IMR-90 (cell line): Measurements from ENCODE around the gene SPRED2. TPM values are rescaled to one million over a fixed set of nuclear protein-coding genes. Genes with fewer than 3 reads are reported as not detected.

Experiments used
- ATAC-seq: fragments of 200-7000 bp; cut with Tn5 transposase; 2 replicates; pipeline ENCODE4 v1.9.1; 2020; ENCODE audit warnings: low read depth, mild to moderate bottlenecking, moderate library complexity
- BruUV-seq: library from RNA; stranded (reverse); fragments of 400-500 nt; replicated peaks from 2 replicates; lab custom pipeline; 2021; lab: Mats Ljungman, UMichigan
- CTCF ChIA-PET: fragments of 300-600 bp; formaldehyde crosslinking; extraction: SDS; loops from one replicate; lab custom pipeline; 2021; ENCODE audit warnings: antibody characterized with exemption; lab: Yijun Ruan, JAX
- POLR2A ChIA-PET: fragments of 300-600 bp; sonication (Branson Sonifier 250); formaldehyde crosslinking; loops from one replicate; lab custom pipeline; 2022; ENCODE audit warnings: antibody characterized with exemption; ENCODE audit not compliant: unreplicated experiment; lab: Charles Lee
- DNase-seq: peaks from one replicate; pipeline ENCODE4 v3.0.0; 2013
- H2AFZ ChIP-seq: replicated peaks from 2 replicates; pipeline ENCODE3; 2013; ENCODE audit warnings: low read length, mild to moderate bottlenecking; ENCODE audit not compliant: poor library complexity
- H2AK5ac ChIP-seq: 2 replicates; pipeline ENCODE4 v1.6.1; 2013; ENCODE audit warnings: low read depth, low read length, inconsistent platforms
- H2AK9ac ChIP-seq: replicated peaks from 2 replicates; pipeline ENCODE3; 2013; ENCODE audit warnings: mild to moderate bottlenecking, low read depth, low read length, moderate library complexity; ENCODE audit not compliant: poor library complexity
- H2BK120ac ChIP-seq: 2 replicates; pipeline ENCODE4 v1.6.1; 2013; ENCODE audit warnings: low read depth, low read length, inconsistent platforms
- H2BK15ac ChIP-seq: 3 replicates; pipeline ENCODE4 v1.6.1; 2013; ENCODE audit warnings: low read depth, low read length, inconsistent platforms
- H2BK20ac ChIP-seq: 2 replicates; pipeline ENCODE4 v1.6.1; 2013; ENCODE audit warnings: low read depth, mild to moderate bottlenecking, inconsistent platforms, low read length, moderate library complexity
- H2BK5ac ChIP-seq: 2 replicates; pipeline ENCODE4 v1.6.1; 2013; ENCODE audit warnings: mild to moderate bottlenecking, low read depth, low read length, inconsistent platforms; ENCODE audit not compliant: poor library complexity, severe bottlenecking
- H3K14ac ChIP-seq: replicated peaks from 2 replicates; pipeline ENCODE4 v1.6.1; 2013; ENCODE audit warnings: low read depth, low read length, inconsistent platforms
- H3K18ac ChIP-seq: 2 replicates; pipeline ENCODE4 v1.6.1; 2013; ENCODE audit warnings: low read depth, low read length, control low read depth
- H3K23ac ChIP-seq: 2 replicates; pipeline ENCODE4 v1.6.1; 2013; ENCODE audit warnings: low read depth, low read length, inconsistent platforms
- H3K27ac ChIP-seq: 2 replicates; pipeline ENCODE4 v1.5.1; 2013; ENCODE audit warnings: mild to moderate bottlenecking, control low read depth, low read length; ENCODE audit not compliant: insufficient read depth
- H3K27me3 ChIP-seq: 2 replicates; pipeline ENCODE4 v1.6.1; 2013; ENCODE audit warnings: low read length; ENCODE audit not compliant: control insufficient read depth, insufficient read depth
- H3K36me3 ChIP-seq: 2 replicates; pipeline ENCODE4 v1.6.1; 2013; ENCODE audit warnings: low read length, mixed read lengths; ENCODE audit not compliant: control insufficient read depth, insufficient read depth
- H3K4ac ChIP-seq: 2 replicates; pipeline ENCODE4 v1.6.1; 2013; ENCODE audit warnings: low read depth, low read length, inconsistent platforms
- H3K4me1 ChIP-seq: 2 replicates; pipeline ENCODE4 v1.6.1; 2013; ENCODE audit warnings: low read length, mixed read lengths; ENCODE audit not compliant: control insufficient read depth, insufficient read depth
- H3K4me2 ChIP-seq: 2 replicates; pipeline ENCODE4 v1.6.1; 2013; ENCODE audit warnings: low read depth, mild to moderate bottlenecking, control low read depth, low read length, moderate library complexity
- H3K4me3 ChIP-seq: 2 replicates; pipeline ENCODE4 v1.5.1; 2013; ENCODE audit warnings: low read depth, mild to moderate bottlenecking, control low read depth, low read length, moderate library complexity; ENCODE audit not compliant: insufficient read depth
- H3K56ac ChIP-seq: 2 replicates; pipeline ENCODE4 v1.6.1; 2013; ENCODE audit warnings: low read length, inconsistent platforms; ENCODE audit not compliant: insufficient read depth; ENCODE audit errors: extremely low read depth
- H3K79me1 ChIP-seq, 2 experiments: 2 replicates each; pipeline ENCODE4 v1.6.1; 2013; ENCODE audit warnings: low read length in 2 of 2, inconsistent platforms in 1 of 2, low read depth in 1 of 2
- H3K9ac ChIP-seq: 2 replicates; pipeline ENCODE4 v1.6.1; 2013; ENCODE audit warnings: low read depth, low read length, control low read depth
- H3K9me1 ChIP-seq: 2 replicates; pipeline ENCODE4 v1.6.1; 2013; ENCODE audit warnings: low read length, inconsistent platforms; ENCODE audit not compliant: insufficient read depth
- H3K9me3 ChIP-seq: 2 replicates; pipeline ENCODE4 v1.6.1; 2013; ENCODE audit warnings: low read length; ENCODE audit not compliant: control insufficient read depth, insufficient read depth
- H4K20me1 ChIP-seq: 2 replicates; pipeline ENCODE4 v1.6.1; 2013; ENCODE audit warnings: low read length, inconsistent platforms; ENCODE audit not compliant: insufficient read depth
- H4K5ac ChIP-seq: 2 replicates; pipeline ENCODE4 v1.6.1; 2013; ENCODE audit warnings: mild to moderate bottlenecking, low read depth, low read length, control low read depth
- H4K8ac ChIP-seq, 2 experiments: 2 replicates each; pipeline ENCODE4 v1.6.1; 2013; ENCODE audit warnings: low read depth in 2 of 2, low read length in 2 of 2, control low read depth in 1 of 2, inconsistent platforms in 1 of 2
- H4K91ac ChIP-seq: 2 replicates; pipeline ENCODE4 v1.6.1; 2013; ENCODE audit warnings: low read depth, low read length, inconsistent platforms; ENCODE audit not compliant: insufficient read depth
- BHLHE40 ChIP-seq: fragments of 150-350 bp; IDR thresholded peaks from 2 replicates; pipeline ENCODE4 v1.6.1; 2016; ENCODE audit warnings: mild to moderate bottlenecking, low read depth, low read length
- CEBPB ChIP-seq: IDR thresholded peaks from 2 replicates; pipeline ENCODE4 v1.6.1; 2012; ENCODE audit warnings: low read depth, low read length, improper control_type of control experiment
- CHD1 ChIP-seq: IDR thresholded peaks from 2 replicates; pipeline ENCODE4 v1.6.1; 2012; ENCODE audit warnings: low read depth, low read length, improper control_type of control experiment
- FOS ChIP-seq: fragments of 150-350 bp; IDR thresholded peaks from 2 replicates; pipeline ENCODE4 v1.6.1; 2016; ENCODE audit warnings: low read depth, low read length
- MAFK ChIP-seq: IDR thresholded peaks from 2 replicates; pipeline ENCODE4 v1.6.1; 2012; ENCODE audit warnings: low read depth, low read length, improper control_type of control experiment
- MAZ ChIP-seq: IDR thresholded peaks from 2 replicates; pipeline ENCODE4 v1.6.1; 2012; ENCODE audit warnings: low read depth, mild to moderate bottlenecking, low read length, improper control_type of control experiment, moderate library complexity, borderline replicate concordance
- MXI1 ChIP-seq: IDR thresholded peaks from 2 replicates; pipeline ENCODE4 v1.6.1; 2012; ENCODE audit warnings: low read depth, mild to moderate bottlenecking, low read length, moderate library complexity, borderline replicate concordance
- NFE2L2 ChIP-seq: fragments of 150-350 bp; IDR thresholded peaks from 2 replicates; pipeline ENCODE4 v1.6.1; 2016; ENCODE audit warnings: low read depth, mild to moderate bottlenecking, low read length
- POLR2A ChIP-seq: IDR thresholded peaks from 2 replicates; pipeline ENCODE4 v1.6.1; 2012; ENCODE audit warnings: mild to moderate bottlenecking, low read depth, low read length
- RAD21 ChIP-seq: IDR thresholded peaks from 2 replicates; pipeline ENCODE4 v1.6.1; 2012; ENCODE audit warnings: low read length, improper control_type of control experiment
- RCOR1 ChIP-seq: IDR thresholded peaks from 2 replicates; pipeline ENCODE4 v1.6.1; 2012; ENCODE audit warnings: mild to moderate bottlenecking, low read length, improper control_type of control experiment; ENCODE audit not compliant: insufficient replicate concordance
- RFX5 ChIP-seq: IDR thresholded peaks from 2 replicates; pipeline ENCODE4 v1.8.0; 2012; ENCODE audit warnings: low read depth, mild to moderate bottlenecking, low read length, moderate library complexity
- SMC3 ChIP-seq: fragments of 150-350 bp; IDR thresholded peaks from 2 replicates; pipeline ENCODE4 v1.6.1; 2016; ENCODE audit warnings: low read depth, mild to moderate bottlenecking, antibody characterized with exemption, low read length, moderate library complexity
- WGBS, 2 experiments: methylation state at CpG; one replicate each; pipeline versions ENCODE4 v1.1.5 to v1.1.7; 2013; ENCODE audit warnings: missing lambda C conversion rate in 2 of 2; ENCODE audit not compliant: insufficient read length in 1 of 2; ENCODE audit errors: extremely low coverage in 2 of 2; 5-methylcytosine and 5-hydroxymethylcytosine counted together
- dilution Hi-C: fragments of 300-500 bp; cut with HindIII; formaldehyde crosslinking; loops from one replicate; pipeline ENCODE4 v1.14.3; 2018; ENCODE audit warnings: low sequenced_read_pairs; ENCODE audit not compliant: unreplicated experiment
- in situ Hi-C: fragments of 300-500 bp; cut with MboI; formaldehyde crosslinking; loops from 3 replicates; pipeline ENCODE4 v1.14.3; 2019; ENCODE audit warnings: low sequenced_read_pairs, inconsistent platforms, mixed read lengths
- intact Hi-C: fragments of 100-400 bp; cut with micrococcal nuclease; formaldehyde crosslinking; loops from 2 replicates; pipeline ENCODE4 v1.10.0; 2022
- polyA plus RNA-seq, 3 experiments: library from polyadenylated mRNA; depleted of rRNA; stranded (reverse); fragments of >200 nt; gene quantifications; 2 replicates each; pipeline ENCODE4 v1.2.3, GENCODE V29; 2012; ENCODE audit warnings: low replicate concordance in 1 of 3
- total RNA-seq: library from RNA; depleted of rRNA; stranded (reverse); fragments of >200 nt; gene quantifications from 2 replicates; pipeline ENCODE4 v1.2.3, GENCODE V29; 2012
- TF ChIP-seq, protein P1 (sequence below): conservative IDR thresholded peaks from 2 replicates; pipeline ENCODE4 v1.5.1; 2012; ENCODE audit warnings: mild to moderate bottlenecking, low read depth, low read length, improper control_type of control experiment
- TF ChIP-seq, protein P2 (sequence below): fragments of 150-350 bp; IDR thresholded peaks from 2 replicates; pipeline ENCODE4 v1.6.1; 2016; ENCODE audit warnings: low read depth, mild to moderate bottlenecking, low read length, moderate library complexity, borderline replicate concordance
- TF ChIP-seq, protein P3 (sequence below): fragments of 150-350 bp; IDR thresholded peaks from 2 replicates; pipeline ENCODE4 v1.6.1; 2017; ENCODE audit warnings: mild to moderate bottlenecking, antibody characterized with exemption, low read length, low read depth

The SPRED2 gene
- total and polyA plus RNA-seq, 2 of the 4 experiments (the other 2 are of a cell fraction) = 4.8 to 18.7 TPM

DNA sequence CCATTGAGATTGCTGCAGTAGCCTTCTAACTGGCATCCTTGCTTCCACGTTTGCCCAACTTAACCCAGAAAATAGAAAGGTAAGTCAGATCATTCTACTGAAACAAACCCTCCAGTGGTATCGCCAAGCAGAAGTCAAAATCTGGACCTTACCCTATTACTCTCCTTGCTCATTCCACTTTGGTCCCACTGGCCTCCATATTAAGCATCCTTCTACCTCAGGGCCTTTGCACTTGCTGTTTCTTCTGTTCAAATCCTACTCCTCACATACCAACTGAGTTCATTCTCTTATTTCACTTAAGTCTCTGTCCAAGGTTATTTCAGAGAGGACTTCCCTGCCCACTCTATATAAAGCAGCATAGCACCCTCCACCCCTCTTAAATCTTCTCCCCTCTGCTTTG is 84.5 kb downstream of the SPRED2 start:
- POLR2A ChIA-PET = no interaction called here
- ATAC-seq = no peak
- Histone ChIP-seq H3K27me3 (no peaks in the 10 kb centered on the region), H2BK20ac (no peak overlapping the region), H2BK15ac (no peak overlapping the region), H3K27ac (no peak overlapping the region), H2BK120ac (no peak overlapping the region), H2AK5ac (no peak overlapping the region), H3K56ac (no peak overlapping the region), H3K9me3 (no peaks in the 10 kb centered on the region), H2AFZ (no peak overlapping the region), H3K4ac (no peak overlapping the region; the same call in 1 of the 2 replicates), H3K23ac (no peak overlapping the region), H3K4me3 (no peak overlapping the region), H3K18ac (no peak overlapping the region), H3K4me2 (no peak overlapping the region), H3K79me1 (peaks cover 42 to 74% of the 10 kb centered on the region in 2 experiments), H3K4me1 (peaks cover 15% of the 10 kb centered on the region), H3K9me1 (peaks cover 26% of the 10 kb centered on the region; the same call in 1 of the 2 replicates), H4K5ac (no peak overlapping the region), H3K36me3 (0 out of 2 replicates have a peak, but pooled peaks cover 1% of the 10 kb centered on the region), H4K91ac (no peak overlapping the region), H2BK5ac (no peak overlapping the region), H2AK9ac (no peak overlapping the region), H4K20me1 (peaks cover 53% of the 10 kb centered on the region), H4K8ac (no peak overlapping the region), H3K9ac (no peak overlapping the region), H3K14ac (no peak overlapping the region)
- BruUV-seq = no TSS peak
- no peak for TF ChIP-seq RAD21
- TF ChIP-seq FOS = no peak
- no peak for TF ChIP-seq RFX5
- TF ChIP-seq, protein P1, sequence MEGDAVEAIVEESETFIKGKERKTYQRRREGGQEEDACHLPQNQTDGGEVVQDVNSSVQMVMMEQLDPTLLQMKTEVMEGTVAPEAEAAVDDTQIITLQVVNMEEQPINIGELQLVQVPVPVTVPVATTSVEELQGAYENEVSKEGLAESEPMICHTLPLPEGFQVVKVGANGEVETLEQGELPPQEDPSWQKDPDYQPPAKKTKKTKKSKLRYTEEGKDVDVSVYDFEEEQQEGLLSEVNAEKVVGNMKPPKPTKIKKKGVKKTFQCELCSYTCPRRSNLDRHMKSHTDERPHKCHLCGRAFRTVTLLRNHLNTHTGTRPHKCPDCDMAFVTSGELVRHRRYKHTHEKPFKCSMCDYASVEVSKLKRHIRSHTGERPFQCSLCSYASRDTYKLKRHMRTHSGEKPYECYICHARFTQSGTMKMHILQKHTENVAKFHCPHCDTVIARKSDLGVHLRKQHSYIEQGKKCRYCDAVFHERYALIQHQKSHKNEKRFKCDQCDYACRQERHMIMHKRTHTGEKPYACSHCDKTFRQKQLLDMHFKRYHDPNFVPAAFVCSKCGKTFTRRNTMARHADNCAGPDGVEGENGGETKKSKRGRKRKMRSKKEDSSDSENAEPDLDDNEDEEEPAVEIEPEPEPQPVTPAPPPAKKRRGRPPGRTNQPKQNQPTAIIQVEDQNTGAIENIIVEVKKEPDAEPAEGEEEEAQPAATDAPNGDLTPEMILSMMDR = no peak
- TF ChIP-seq, protein P2, sequence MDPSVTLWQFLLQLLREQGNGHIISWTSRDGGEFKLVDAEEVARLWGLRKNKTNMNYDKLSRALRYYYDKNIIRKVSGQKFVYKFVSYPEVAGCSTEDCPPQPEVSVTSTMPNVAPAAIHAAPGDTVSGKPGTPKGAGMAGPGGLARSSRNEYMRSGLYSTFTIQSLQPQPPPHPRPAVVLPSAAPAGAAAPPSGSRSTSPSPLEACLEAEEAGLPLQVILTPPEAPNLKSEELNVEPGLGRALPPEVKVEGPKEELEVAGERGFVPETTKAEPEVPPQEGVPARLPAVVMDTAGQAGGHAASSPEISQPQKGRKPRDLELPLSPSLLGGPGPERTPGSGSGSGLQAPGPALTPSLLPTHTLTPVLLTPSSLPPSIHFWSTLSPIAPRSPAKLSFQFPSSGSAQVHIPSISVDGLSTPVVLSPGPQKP = no peak
- TF ChIP-seq, protein P3, sequence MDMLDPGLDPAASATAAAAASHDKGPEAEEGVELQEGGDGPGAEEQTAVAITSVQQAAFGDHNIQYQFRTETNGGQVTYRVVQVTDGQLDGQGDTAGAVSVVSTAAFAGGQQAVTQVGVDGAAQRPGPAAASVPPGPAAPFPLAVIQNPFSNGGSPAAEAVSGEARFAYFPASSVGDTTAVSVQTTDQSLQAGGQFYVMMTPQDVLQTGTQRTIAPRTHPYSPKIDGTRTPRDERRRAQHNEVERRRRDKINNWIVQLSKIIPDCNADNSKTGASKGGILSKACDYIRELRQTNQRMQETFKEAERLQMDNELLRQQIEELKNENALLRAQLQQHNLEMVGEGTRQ = no peak
- no peak for TF ChIP-seq CEBPB
- no peak for TF ChIP-seq POLR2A
- no peak for TF ChIP-seq MAFK
- TF ChIP-seq NFE2L2 = no peak
- TF ChIP-seq CHD1 = no peak
- no peak for TF ChIP-seq BHLHE40
- no peak for TF ChIP-seq SMC3
- TF ChIP-seq MAZ = no peak
- TF ChIP-seq RCOR1 = no peak
- TF ChIP-seq MXI1 = no peak
- no peak for DNase-seq
- WGBS, 2 experiments = 93% methylated on average over 2 of the region's 2 CpGs; no CpG with 5 or more reads in 1 of the 2 experiments
- in situ Hi-C loops = no loop called here
- dilution Hi-C loops = no loop called here
- CTCF ChIA-PET = no interaction called here
- intact Hi-C loops = no loop called here
